Caco-2 (cell line): Measurements from ENCODE around the gene ALKBH3. TPM values are rescaled to one million over a fixed set of nuclear protein-coding genes. Genes with fewer than 3 reads are reported as not detected.

Experiments used
- BruUV-seq: library from RNA; stranded (reverse); fragments of 400-500 nt; replicated peaks from 2 replicates; lab custom pipeline; 2021; lab: Mats Ljungman, UMichigan
- CTCF ChIA-PET: fragments of 300-600 bp; sonication (Branson Sonifier 250); formaldehyde crosslinking; loops from one replicate; lab custom pipeline; 2022; ENCODE audit warnings: antibody characterized with exemption; lab: Charles Lee
- POLR2A ChIA-PET: fragments of 300-600 bp; sonication (Branson Sonifier 250); formaldehyde crosslinking; loops from one replicate; lab custom pipeline; 2022; ENCODE audit warnings: antibody characterized with exemption; lab: Charles Lee
- DNase-seq, 2 experiments: peaks; one replicate each; pipeline versions ENCODE4 v3.0.0 to v3.0.0-alpha.2; 2020 to 2022
- H3K27me3 ChIP-seq: replicated peaks from 2 replicates; pipeline ENCODE4 v1.6.0; 2011; ENCODE audit warnings: low read length; ENCODE audit not compliant: control insufficient read depth, insufficient read depth
- H3K36me3 ChIP-seq: 2 replicates; pipeline ENCODE4 v1.5.1; 2011; ENCODE audit warnings: low read length; ENCODE audit not compliant: control insufficient read depth, insufficient read depth
- H3K4me1 ChIP-seq: fragments of 250-450 bp; sonication (Bioruptor Pico); 2 replicates; pipeline ENCODE4 v1.5.1; 2020; ENCODE audit warnings: mild to moderate bottlenecking
- H3K4me3 ChIP-seq: 2 replicates; pipeline ENCODE4 v1.5.1; 2011; ENCODE audit warnings: low read depth, mild to moderate bottlenecking, control low read depth, low read length
- H3K9me3 ChIP-seq: fragments of 250-450 bp; sonication (Bioruptor Pico); 2 replicates; pipeline ENCODE4 v1.5.1; 2020; ENCODE audit warnings: mild to moderate bottlenecking, moderate library complexity
- H3K27ac Mint-ChIP-seq: one replicate; pipeline ENCODE4 v1.8.0; 2022; ENCODE audit warnings: mixed read lengths; ENCODE audit not compliant: unreplicated experiment
- H3K27me3 Mint-ChIP-seq: one replicate; pipeline ENCODE4 v1.8.0; 2022; ENCODE audit warnings: mixed read lengths; ENCODE audit not compliant: insufficient read depth, unreplicated experiment
- H3K36me3 Mint-ChIP-seq: one replicate; pipeline ENCODE4 v1.8.0; 2022; ENCODE audit warnings: mild to moderate bottlenecking, mixed read lengths; ENCODE audit not compliant: insufficient read depth, unreplicated experiment
- H3K4me1 Mint-ChIP-seq: one replicate; pipeline ENCODE4 v1.8.0; 2022; ENCODE audit warnings: low read depth, mixed read lengths; ENCODE audit not compliant: unreplicated experiment
- H3K4me3 Mint-ChIP-seq: one replicate; pipeline ENCODE4 v1.8.0; 2022; ENCODE audit warnings: mild to moderate bottlenecking, moderate library complexity, mixed read lengths; ENCODE audit not compliant: unreplicated experiment
- H3K9me3 Mint-ChIP-seq: one replicate; pipeline ENCODE4 v1.8.0; 2022; ENCODE audit warnings: mixed read lengths; ENCODE audit not compliant: unreplicated experiment
- intact Hi-C: fragments of 100-400 bp; cut with micrococcal nuclease; formaldehyde crosslinking; loops from one replicate; pipeline ENCODE4 v1.10.0; 2022; ENCODE audit not compliant: unreplicated experiment
- total RNA-seq: library from RNA; stranded (reverse); gene quantifications from 2 replicates; pipeline ENCODE4 v1.2.3, GENCODE V29; 2022
- TF ChIP-seq, protein P1 (sequence below), 2 experiments: fragments of 200-600 bp in 1 of 2; IDR thresholded peaks; 1 replicate in 1 of 2; 2 replicates in 1 of 2; pipeline versions ENCODE4 v1.5.1 to v1.8.0; 2011 to 2022; ENCODE audit warnings: antibody characterized with exemption in 1 of 2, control low read depth in 1 of 2, inconsistent platforms in 1 of 2, low read depth in 1 of 2, low read length in 1 of 2, mild to moderate bottlenecking in 1 of 2, moderate library complexity in 1 of 2; ENCODE audit not compliant: insufficient read depth in 1 of 2, severe bottlenecking in 1 of 2, unreplicated experiment in 1 of 2

ALKBH3 gene
- total RNA-seq, 1 experiment from 2014 or later: 42.4 TPM

DNA sequence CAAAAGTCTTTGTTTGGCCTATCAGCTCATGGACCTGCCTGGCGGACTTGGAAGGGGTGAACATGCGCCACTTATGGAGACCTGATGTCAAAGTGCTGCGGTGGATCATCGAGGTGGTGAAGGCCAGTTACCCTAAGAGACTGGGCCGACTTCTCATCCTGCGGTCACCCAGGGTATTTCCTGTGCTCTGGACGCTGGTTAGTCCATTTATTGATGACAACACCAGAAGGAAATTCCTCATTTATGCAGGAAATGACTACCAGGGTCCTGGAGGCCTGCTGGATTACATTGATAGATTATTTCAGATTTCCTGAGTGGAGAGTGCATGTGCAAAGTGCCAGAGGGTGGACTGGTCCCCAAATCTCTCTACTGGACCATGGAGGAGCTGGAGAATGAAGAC lies 17.9 kb downstream of the ALKBH3 start:
- Mint-ChIP-seq H3K27me3 (no peaks in the 10 kb centered on the region), H3K4me1 (no peaks in the 10 kb centered on the region), H3K4me3 (no peak overlapping the region), H3K36me3 (peaks cover 22% of the 10 kb centered on the region), H3K27ac (no peak overlapping the region), H3K9me3 (no peaks in the 10 kb centered on the region)
- Histone ChIP-seq H3K4me3 (no peak overlapping the region), H3K9me3 (no peaks in the 10 kb centered on the region), H3K4me1 (no peaks in the 10 kb centered on the region), H3K27me3 (no peaks in the 10 kb centered on the region), H3K36me3 (no peaks in the 10 kb centered on the region; the same call in none of the 2 replicates)
- ChIA-PET POLR2A (no interaction called here), CTCF (no interaction called here)
- DNase-seq: no peak
- TF ChIP-seq, protein P1, sequence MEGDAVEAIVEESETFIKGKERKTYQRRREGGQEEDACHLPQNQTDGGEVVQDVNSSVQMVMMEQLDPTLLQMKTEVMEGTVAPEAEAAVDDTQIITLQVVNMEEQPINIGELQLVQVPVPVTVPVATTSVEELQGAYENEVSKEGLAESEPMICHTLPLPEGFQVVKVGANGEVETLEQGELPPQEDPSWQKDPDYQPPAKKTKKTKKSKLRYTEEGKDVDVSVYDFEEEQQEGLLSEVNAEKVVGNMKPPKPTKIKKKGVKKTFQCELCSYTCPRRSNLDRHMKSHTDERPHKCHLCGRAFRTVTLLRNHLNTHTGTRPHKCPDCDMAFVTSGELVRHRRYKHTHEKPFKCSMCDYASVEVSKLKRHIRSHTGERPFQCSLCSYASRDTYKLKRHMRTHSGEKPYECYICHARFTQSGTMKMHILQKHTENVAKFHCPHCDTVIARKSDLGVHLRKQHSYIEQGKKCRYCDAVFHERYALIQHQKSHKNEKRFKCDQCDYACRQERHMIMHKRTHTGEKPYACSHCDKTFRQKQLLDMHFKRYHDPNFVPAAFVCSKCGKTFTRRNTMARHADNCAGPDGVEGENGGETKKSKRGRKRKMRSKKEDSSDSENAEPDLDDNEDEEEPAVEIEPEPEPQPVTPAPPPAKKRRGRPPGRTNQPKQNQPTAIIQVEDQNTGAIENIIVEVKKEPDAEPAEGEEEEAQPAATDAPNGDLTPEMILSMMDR (IDR thresholded peaks at IDR 0.05; ENCODE audit: insufficient read depth in 1 of 2, low read depth in 1 of 2, low read length in 1 of 2, severe bottlenecking in 1 of 2, unreplicated experiment in 1 of 2): no peak
- intact Hi-C loops: no loop called here
- no TSS peak for BruUV-seq

DNA sequence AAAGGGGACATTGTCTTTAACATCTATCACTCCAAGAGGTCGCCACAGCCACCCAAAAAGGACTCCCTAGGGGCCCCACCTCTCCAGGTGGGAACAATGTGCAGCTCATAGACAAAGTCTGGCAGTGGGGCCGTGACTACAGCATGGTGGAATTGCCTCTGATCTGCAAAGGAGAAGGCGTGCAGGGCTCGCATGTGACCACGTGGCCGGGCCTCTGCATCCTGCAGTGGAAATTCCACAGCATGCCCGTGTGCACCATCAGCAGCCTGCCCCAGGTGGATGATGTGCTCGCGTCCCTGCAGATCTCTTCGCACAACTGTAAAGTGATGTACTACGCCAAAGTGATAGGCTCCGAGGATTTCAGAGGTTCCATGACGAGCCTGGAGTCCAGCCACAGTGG lies 18.5 kb downstream of the ALKBH3 start:
- Histone ChIP-seq H3K4me1 (no peaks in the 10 kb centered on the region), H3K27me3 (no peaks in the 10 kb centered on the region), H3K36me3 (no peaks in the 10 kb centered on the region; the same call in none of the 2 replicates), H3K9me3 (no peaks in the 10 kb centered on the region), H3K4me3 (no peak overlapping the region)
- BruUV-seq: no TSS peak
- no peak overlapping the region for H3K4me3 Mint-ChIP-seq
- DNase-seq: no peak
- intact Hi-C loops: no loop called here
- H3K27ac Mint-ChIP-seq: no peak overlapping the region
- ChIA-PET CTCF (no interaction called here), POLR2A (no interaction called here)
- TF ChIP-seq, protein P1 (IDR thresholded peaks at IDR 0.05; ENCODE audit: insufficient read depth in 1 of 2, low read depth in 1 of 2, low read length in 1 of 2, severe bottlenecking in 1 of 2, unreplicated experiment in 1 of 2): no peak
- H3K36me3 Mint-ChIP-seq: peaks cover 22% of the 10 kb centered on the region
- H3K27me3 Mint-ChIP-seq: no peaks in the 10 kb centered on the region
- no peaks in the 10 kb centered on the region for H3K4me1 Mint-ChIP-seq
- no peaks in the 10 kb centered on the region for H3K9me3 Mint-ChIP-seq

DNA sequence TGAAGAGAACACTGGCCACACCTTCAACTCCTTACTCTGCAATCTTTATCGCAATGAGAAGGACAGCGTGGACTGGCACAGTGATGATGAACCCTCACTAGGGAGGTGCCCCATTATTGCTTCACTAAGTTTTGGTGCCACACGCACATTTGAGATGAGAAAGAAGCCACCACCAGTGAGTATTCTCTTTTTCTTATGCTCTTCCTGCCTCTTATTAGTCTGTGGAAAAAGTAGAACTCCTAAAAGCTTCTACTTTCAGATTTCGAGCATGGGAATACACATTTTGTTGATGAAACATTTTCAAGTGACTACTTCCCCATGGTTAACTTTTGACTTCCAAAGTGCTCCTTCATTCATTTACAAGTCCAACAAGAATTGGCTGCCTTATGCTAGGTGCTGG lies 20.9 kb downstream of the ALKBH3 start:
- Mint-ChIP-seq H3K27me3 (no peaks in the 10 kb centered on the region), H3K36me3 (peaks cover 17% of the 10 kb centered on the region), H3K4me3 (no peak overlapping the region), H3K27ac (no peak overlapping the region), H3K9me3 (no peaks in the 10 kb centered on the region), H3K4me1 (no peaks in the 10 kb centered on the region)
- BruUV-seq: no TSS peak
- H3K27me3 ChIP-seq: no peaks in the 10 kb centered on the region
- no peaks in the 10 kb centered on the region for H3K4me1 ChIP-seq
- ChIA-PET CTCF (no interaction called here), POLR2A (no interaction called here)
- H3K36me3 ChIP-seq: no peaks in the 10 kb centered on the region; the same call in none of the 2 replicates
- H3K9me3 ChIP-seq: no peaks in the 10 kb centered on the region
- DNase-seq: no peak
- intact Hi-C loops: no loop called here
- TF ChIP-seq, protein P1 (IDR thresholded peaks at IDR 0.05; ENCODE audit: insufficient read depth in 1 of 2, low read depth in 1 of 2, low read length in 1 of 2, severe bottlenecking in 1 of 2, unreplicated experiment in 1 of 2): no peak
- H3K4me3 ChIP-seq: no peak overlapping the region
